GM12878 (cell line): ENCODE results near the gene CCDC71L. TPM values are rescaled to one million over a fixed set of nuclear protein-coding genes. Genes with fewer than 3 reads are reported as not detected.
A peak's percentile ranks its signal among the peaks of the same experiment; 100 is the strongest.

ENCODE experiments used
- ATAC-seq: fragments of 200-7000 bp; cut with Tn5 transposase; 3 replicates; pipeline ENCODE4 v1.9.1; 2020; ENCODE audit warnings: mild to moderate bottlenecking, moderate library complexity
- BruUV-seq: library from RNA; stranded (reverse); fragments of 400-500 nt; replicated peaks from 2 replicates; lab custom pipeline; 2021; lab: Mats Ljungman, UMichigan
- CTCF ChIA-PET: fragments of 300-600 bp; sonication (Branson Sonifier 250); formaldehyde crosslinking; extraction: SDS; loops from one replicate; lab custom pipeline; 2021; ENCODE audit warnings: inconsistent platforms; lab: Yijun Ruan, JAX
- POLR2A ChIA-PET: fragments of 350-600 bp; formaldehyde crosslinking; extraction: SDS; loops from one replicate; lab custom pipeline; 2021; ENCODE audit warnings: inconsistent platforms; lab: Charles Lee
- RAD21 ChIA-PET: fragments of 300-600 bp; sonication (Branson Sonifier 250); formaldehyde crosslinking; loops from one replicate; lab custom pipeline; 2023; ENCODE audit warnings: antibody characterized with exemption; ENCODE audit not compliant: unreplicated experiment; lab: Charles Lee
- SMC1A ChIA-PET: fragments of 300-600 bp; sonication (Branson Sonifier 250); formaldehyde crosslinking; loops from one replicate; lab custom pipeline; 2023; ENCODE audit not compliant: unreplicated experiment, uncharacterized antibody; lab: Charles Lee
- DNase-seq: peaks from one replicate; pipeline ENCODE4 v3.0.0-alpha.2; 2011; ENCODE audit warnings: low read depth, low spot score
- FAIRE-seq: peaks from 3 replicates; lab custom pipeline; 2011; peaks lifted over from hg19 to GRCh38; lab: Jason Lieb, UNC
- H2AFZ ChIP-seq: 2 replicates; pipeline ENCODE4 v1.6.0; 2011; ENCODE audit warnings: low read depth, low read length, control low read depth; ENCODE audit not compliant: control insufficient read depth
- H3K27ac ChIP-seq: 2 replicates; pipeline ENCODE4 v1.5.1; 2011; ENCODE audit warnings: control low read depth; ENCODE audit not compliant: control insufficient read depth, insufficient read depth
- H3K27me3 ChIP-seq, 2 experiments: replicated peaks in 1 of 2; 2 replicates each; pipeline versions ENCODE4 v1.6.0 to v1.6.1; 2011; ENCODE audit warnings: low read length in 1 of 2; ENCODE audit not compliant: control insufficient read depth in 2 of 2, insufficient read depth in 2 of 2
- H3K36me3 ChIP-seq, 2 experiments: 2 replicates each; pipeline ENCODE4 v1.5.1; 2011; ENCODE audit warnings: low read length in 1 of 2; ENCODE audit not compliant: control insufficient read depth in 2 of 2, insufficient read depth in 2 of 2
- H3K4me1 ChIP-seq: 2 replicates; pipeline ENCODE4 v1.6.1; 2011; ENCODE audit warnings: mild to moderate bottlenecking, low read length, moderate library complexity, mixed read lengths; ENCODE audit not compliant: control insufficient read depth, insufficient read depth
- H3K4me2 ChIP-seq: 2 replicates; pipeline ENCODE4 v1.6.0; 2011; ENCODE audit warnings: control low read depth; ENCODE audit not compliant: control insufficient read depth, insufficient read depth
- H3K4me3 ChIP-seq: fragments of 200-600 bp; sonication (generic); 2 replicates; pipeline ENCODE4 v1.5.1; 2016
- H3K79me2 ChIP-seq: 2 replicates; pipeline ENCODE4 v1.6.0; 2011; ENCODE audit warnings: low read length; ENCODE audit not compliant: control insufficient read depth, insufficient read depth
- H3K9ac ChIP-seq: 2 replicates; pipeline ENCODE4 v1.8.0; 2011; ENCODE audit warnings: low read length, control low read depth, mixed read lengths; ENCODE audit not compliant: control insufficient read depth, insufficient read depth
- H3K9me3 ChIP-seq: replicated peaks from 3 replicates; pipeline ENCODE4 v1.5.1; 2011; ENCODE audit warnings: mild to moderate bottlenecking, low read length; ENCODE audit not compliant: control insufficient read depth, insufficient read depth
- H4K20me1 ChIP-seq: 2 replicates; pipeline ENCODE4 v1.6.0; 2011; ENCODE audit not compliant: control insufficient read depth, insufficient read depth
- ATF7 ChIP-seq: fragments of 450-650 bp; IDR thresholded peaks from 2 replicates; pipeline ENCODE4 v1.6.1; 2016; ENCODE audit warnings: low read depth, mild to moderate bottlenecking
- ETV6 ChIP-seq, 2 experiments: fragments of 450-650 bp in 1 of 2; IDR thresholded peaks in 1 of 2; conservative IDR thresholded peaks in 1 of 2; 2 replicates each; pipeline ENCODE4 v1.6.1; 2014; ENCODE audit warnings: antibody characterized with exemption in 1 of 2, borderline replicate concordance in 1 of 2, low read depth in 1 of 2, mild to moderate bottlenecking in 1 of 2, moderate library complexity in 1 of 2
- HDAC6 ChIP-seq: fragments of 200-600 bp; sonication (generic); IDR thresholded peaks from one replicate; pipeline ENCODE4 v1.8.0; 2017; ENCODE audit warnings: antibody characterized with exemption; ENCODE audit not compliant: unreplicated experiment
- IKZF2 ChIP-seq, 2 experiments: fragments of 450-650 bp; IDR thresholded peaks; 2 replicates each; pipeline ENCODE4 v1.6.1; 2017; ENCODE audit warnings: mild to moderate bottlenecking in 2 of 2, moderate library complexity in 2 of 2
- KAT2A ChIP-seq: conservative IDR thresholded peaks from 2 replicates; pipeline ENCODE4 v1.6.1; 2011; ENCODE audit warnings: low read depth, low read length; ENCODE audit not compliant: control insufficient read depth
- MLLT1 ChIP-seq: fragments of 450-650 bp; IDR thresholded peaks from 2 replicates; pipeline ENCODE4 v1.6.1; 2016; ENCODE audit warnings: mild to moderate bottlenecking
- MXI1 ChIP-seq: fragments of 150-350 bp; IDR thresholded peaks from 2 replicates; pipeline ENCODE4 v1.6.1; 2011; ENCODE audit warnings: low read depth, mild to moderate bottlenecking, inconsistent platforms, low read length, improper control_type of control experiment
- NR2F1 ChIP-seq: fragments of 450-650 bp; conservative IDR thresholded peaks from 2 replicates; pipeline ENCODE4 v1.6.1; 2017; ENCODE audit warnings: mild to moderate bottlenecking
- PKNOX1 ChIP-seq: fragments of 450-650 bp; IDR thresholded peaks from 2 replicates; pipeline ENCODE4 v1.6.1; 2016; ENCODE audit warnings: mild to moderate bottlenecking
- RB1 ChIP-seq: fragments of 450-650 bp; formaldehyde crosslinking; IDR thresholded peaks from 2 replicates; pipeline ENCODE4 v1.6.1; 2017; ENCODE audit warnings: mild to moderate bottlenecking, borderline replicate concordance
- RCOR1 ChIP-seq: conservative IDR thresholded peaks from 2 replicates; pipeline ENCODE4 v1.6.1; 2012; ENCODE audit warnings: low read depth, low read length, improper control_type of control experiment
- RELB ChIP-seq: fragments of 450-650 bp; IDR thresholded peaks from 2 replicates; pipeline ENCODE4 v1.6.1; 2017; ENCODE audit warnings: low read depth, mild to moderate bottlenecking, moderate library complexity
- SPI1 ChIP-seq: IDR thresholded peaks from 2 replicates; pipeline ENCODE4 v1.6.1; 2011; ENCODE audit warnings: low read depth, mild to moderate bottlenecking, low read length, moderate library complexity, borderline replicate concordance; ENCODE audit not compliant: insufficient read depth
- TAF1 ChIP-seq: IDR thresholded peaks from 2 replicates; pipeline ENCODE4 v1.6.1; 2011; ENCODE audit warnings: mild to moderate bottlenecking, low read depth, low read length, borderline replicate concordance
- TARDBP ChIP-seq: IDR thresholded peaks from 2 replicates; pipeline ENCODE4 v1.6.1; 2016; ENCODE audit warnings: borderline replicate concordance
- USF2 ChIP-seq: IDR thresholded peaks from 2 replicates; pipeline ENCODE4 v1.6.1; 2011; ENCODE audit warnings: low read depth, low read length, improper control_type of control experiment, borderline replicate concordance
- WGBS: methylation state at CpG from one replicate; pipeline ENCODE4 v1.1.6; 2016; ENCODE audit warnings: low lambda C conversion rate; ENCODE audit not compliant: insufficient replicate concordance, insufficient coverage; ENCODE audit errors: missing lambda C conversion rate; 5-methylcytosine and 5-hydroxymethylcytosine counted together
- in situ Hi-C: fragments of 300-500 bp; cut with MboI; formaldehyde crosslinking; loops from 9 replicates; pipeline ENCODE4 v1.14.3; 2018; ENCODE audit warnings: mixed read lengths
- intact Hi-C: fragments of 100-400 bp; cut with micrococcal nuclease; formaldehyde crosslinking; loops from one replicate; pipeline ENCODE4 v1.14.2; 2022; ENCODE audit not compliant: unreplicated experiment
- polyA plus RNA-seq, 11 experiments: library from polyadenylated mRNA; depleted of rRNA in 4 of 11; unstranded in 6 of 11; stranded (reverse) in 5 of 11; fragments of >200 nt; fragmentation: Nextera tagmentation in 4 of 11; fragmentation: Illumina TruSeq in 1 of 11; extraction: Ambion mirVana in 4 of 11; extraction: Trizol in 1 of 11; gene quantifications; 1 replicate in 1 of 11; 2 replicates in 10 of 11; pipeline versions ENCODE4 v1.2.1 to v1.2.3, GENCODE V29; 2011 to 2016; ENCODE audit warnings: inconsistent platforms in 2 of 11, missing spikeins in 2 of 11, low read depth in 1 of 11
- total RNA-seq, 4 experiments: library from RNA; depleted of rRNA in 3 of 4; stranded (reverse); fragments of >200 nt in 3 of 4; fragmentation: Illumina TruSeq in 1 of 4; extraction: Trizol in 1 of 4; gene quantifications; 2 replicates each; pipeline versions ENCODE4 v1.2.1 to v1.2.3, GENCODE V29; 2013 to 2021

CCDC71L gene
- total and polyA plus RNA-seq, 10 of the 15 experiments (the other 5 are each of a cell fraction or from before 2014, with no cell fraction given), result 1.1 to 20.7 (median 3.8) TPM

DNA sequence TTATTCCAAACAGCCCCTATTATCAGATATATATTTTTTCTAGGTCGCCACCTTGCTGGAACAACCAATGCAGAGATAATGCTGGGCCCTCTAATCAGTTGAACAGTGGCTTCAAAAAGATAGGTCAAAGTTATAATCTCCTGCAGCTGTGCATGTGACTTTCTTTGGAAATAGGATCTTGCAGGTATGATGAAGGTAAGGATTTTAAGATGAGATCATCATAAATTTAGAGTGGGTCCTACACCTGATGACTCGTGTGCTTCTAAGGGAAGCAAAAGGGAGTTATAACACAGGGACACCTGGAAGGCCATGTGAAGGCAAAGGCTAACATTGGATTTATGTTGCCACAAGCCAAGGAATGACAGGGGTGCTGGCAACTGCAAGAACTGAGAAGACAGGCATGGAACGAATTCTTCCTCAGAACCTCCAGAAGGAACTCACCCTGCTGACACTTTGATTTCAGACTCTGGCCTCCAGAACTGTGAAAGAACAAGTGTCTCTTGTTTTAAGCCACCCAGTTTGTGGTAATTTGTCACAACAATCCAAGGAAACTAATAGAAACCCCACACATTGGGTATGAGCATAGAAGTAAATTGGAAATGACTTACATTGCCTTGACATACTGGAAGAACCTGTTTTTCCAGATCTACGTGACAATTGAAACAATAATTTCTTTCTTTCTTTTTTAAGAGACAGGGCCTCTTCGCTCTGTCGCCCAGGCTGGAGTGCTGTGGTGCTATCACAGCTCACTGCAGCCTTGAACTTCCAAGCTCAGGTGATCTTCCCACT, 34.4 kb downstream of the CCDC71L start:
- H3K4me1 ChIP-seq, result no peaks in the 10 kb centered on the region
- H3K36me3 ChIP-seq, result no peaks in the 10 kb centered on the region
- H3K27me3 ChIP-seq, result no peaks in the 10 kb centered on the region
- H3K9me3 ChIP-seq, result no peaks in the 10 kb centered on the region; the same call in 2 of the 3 replicates
- DNase-seq (no peak), FAIRE-seq (peak; percentile 41), ATAC-seq (no peak)
- H2AFZ ChIP-seq, result no peak overlapping the region
- intact Hi-C loops, result no loop called here
- no peak overlapping the region for H3K9ac ChIP-seq
- ChIA-PET CTCF (no interaction called here), SMC1A (no interaction called here), POLR2A (no interaction called here), RAD21 (no interaction called here)
- no peaks in the 10 kb centered on the region for H4K20me1 ChIP-seq
- no TSS peak for BruUV-seq
- in situ Hi-C loops, result no loop called here
- WGBS, result 50% methylated on average over 6 of the region's 6 CpGs
- no peak overlapping the region for H3K27ac ChIP-seq
- no peak overlapping the region for H3K4me2 ChIP-seq
- H3K4me3 ChIP-seq, result no peak overlapping the region
- no peaks in the 10 kb centered on the region for H3K79me2 ChIP-seq
- no peak for TF ChIP-seq HDAC6
- no peak for TF ChIP-seq NR2F1
- no peak for TF ChIP-seq SPI1
- no peak for TF ChIP-seq MLLT1
- no peak for TF ChIP-seq RELB
- TF ChIP-seq ETV6 (conservative IDR thresholded peaks at IDR 0.05 in 1 of 2, IDR thresholded peaks at IDR 0.05 in 1 of 2; ENCODE audit: borderline replicate concordance in 1 of 2, low read depth in 1 of 2), result no peak
- no peak for TF ChIP-seq IKZF2 (IDR thresholded peaks at IDR 0.05)
- TF ChIP-seq TARDBP, result no peak
- TF ChIP-seq MXI1, result no peak
- TF ChIP-seq USF2, result no peak
- no peak for TF ChIP-seq PKNOX1
- TF ChIP-seq KAT2A, result no peak
- no peak for TF ChIP-seq TAF1
- TF ChIP-seq RB1, result no peak
- TF ChIP-seq RCOR1, result no peak
- TF ChIP-seq ATF7, result no peak
